ENCODE measurements around the gene SPATA31C1.

DNA sequence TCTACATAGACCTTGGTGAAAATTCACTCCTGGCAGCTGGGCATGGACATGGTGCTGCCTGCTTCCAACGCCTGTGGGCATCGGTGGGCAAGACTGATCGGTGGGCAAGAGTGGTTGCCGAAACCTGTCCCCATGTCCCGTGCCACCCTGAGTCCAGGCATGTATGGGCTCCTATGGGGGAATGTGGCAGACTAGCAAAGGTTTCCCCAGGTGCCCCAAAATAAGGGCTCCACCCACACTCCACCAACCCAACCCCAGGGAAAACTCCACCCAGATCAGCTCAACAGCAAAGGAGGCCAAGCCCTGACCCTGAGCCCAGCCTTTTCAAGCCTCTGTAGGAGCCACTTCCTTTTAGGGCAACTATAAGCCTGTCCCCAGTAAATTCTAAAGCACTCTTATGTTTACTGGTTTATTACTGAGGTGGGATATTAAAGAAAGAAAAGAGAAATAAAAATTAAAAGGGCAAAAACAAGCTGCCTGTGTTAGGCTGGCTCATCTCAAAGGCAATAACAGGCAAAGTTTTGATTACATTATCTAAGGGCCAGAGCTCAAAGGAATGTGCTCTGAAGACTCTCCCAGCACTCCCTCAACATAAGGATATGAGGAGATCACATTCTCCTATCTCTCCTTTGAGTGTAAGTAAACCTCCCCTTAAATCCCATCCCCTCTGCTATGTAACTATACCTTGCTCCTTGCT, 44.0 kb upstream of the SPATA31C1 start:
- TF ChIP-seq, protein P1, sequence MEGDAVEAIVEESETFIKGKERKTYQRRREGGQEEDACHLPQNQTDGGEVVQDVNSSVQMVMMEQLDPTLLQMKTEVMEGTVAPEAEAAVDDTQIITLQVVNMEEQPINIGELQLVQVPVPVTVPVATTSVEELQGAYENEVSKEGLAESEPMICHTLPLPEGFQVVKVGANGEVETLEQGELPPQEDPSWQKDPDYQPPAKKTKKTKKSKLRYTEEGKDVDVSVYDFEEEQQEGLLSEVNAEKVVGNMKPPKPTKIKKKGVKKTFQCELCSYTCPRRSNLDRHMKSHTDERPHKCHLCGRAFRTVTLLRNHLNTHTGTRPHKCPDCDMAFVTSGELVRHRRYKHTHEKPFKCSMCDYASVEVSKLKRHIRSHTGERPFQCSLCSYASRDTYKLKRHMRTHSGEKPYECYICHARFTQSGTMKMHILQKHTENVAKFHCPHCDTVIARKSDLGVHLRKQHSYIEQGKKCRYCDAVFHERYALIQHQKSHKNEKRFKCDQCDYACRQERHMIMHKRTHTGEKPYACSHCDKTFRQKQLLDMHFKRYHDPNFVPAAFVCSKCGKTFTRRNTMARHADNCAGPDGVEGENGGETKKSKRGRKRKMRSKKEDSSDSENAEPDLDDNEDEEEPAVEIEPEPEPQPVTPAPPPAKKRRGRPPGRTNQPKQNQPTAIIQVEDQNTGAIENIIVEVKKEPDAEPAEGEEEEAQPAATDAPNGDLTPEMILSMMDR (IDR thresholded peaks at IDR 0.05; ENCODE audit: low read length): no peak
- TF ChIP-seq EZH2 (optimal IDR thresholded peaks at IDR 0.05; ENCODE audit: low read depth, low read length): no peak
- TF ChIP-seq EZH2phosphoT487 (IDR thresholded peaks at IDR 0.05; ENCODE audit: low read length): no peak

Data from MM.1S (cell line).